Forelimb muscle (tissue), 1 donor: Measurements from ENCODE around the gene TAF4B. TPM values are rescaled to one million over a fixed set of nuclear protein-coding genes. Genes with fewer than 3 reads are reported as not detected.
"Not testable (repeated sequence)": the region's sequence is repeated elsewhere in the genome, so short reads cannot be mapped to it uniquely, and the experiment has no call there.

Experiments used
- DNase-seq: peaks from one replicate; pipeline ENCODE4 v3.0.0-alpha.2; 2013; ENCODE audit warnings: low read depth
- polyA plus RNA-seq: library from polyadenylated mRNA; unstranded; fragments of 120-200 nt; gene quantifications from one replicate; pipeline ENCODE4 v1.2.1, GENCODE V29; 2013; ENCODE audit not compliant: insufficient read length

TAF4B gene
- polyA plus RNA-seq, 1 donor, result 2.4 TPM

DNA sequence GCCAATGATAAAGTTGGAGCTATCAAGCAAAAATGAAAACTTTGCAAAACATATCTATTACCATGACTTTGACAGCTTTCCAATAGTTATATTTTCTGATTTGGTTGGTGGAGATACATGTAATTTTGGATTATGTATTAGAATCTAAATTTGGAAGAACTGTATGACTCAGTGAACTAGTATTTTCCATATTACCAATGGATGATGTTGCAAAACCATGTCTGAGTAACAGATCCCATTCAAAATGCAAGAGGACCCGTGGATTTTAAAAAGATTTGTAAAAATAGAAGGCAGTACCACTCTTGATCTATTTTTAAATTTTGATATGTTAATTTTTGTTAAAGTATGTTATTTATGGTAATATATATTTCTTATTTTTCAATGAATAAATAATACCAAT, 83.0 kb downstream of the TAF4B start:
- no peak for DNase-seq

DNA sequence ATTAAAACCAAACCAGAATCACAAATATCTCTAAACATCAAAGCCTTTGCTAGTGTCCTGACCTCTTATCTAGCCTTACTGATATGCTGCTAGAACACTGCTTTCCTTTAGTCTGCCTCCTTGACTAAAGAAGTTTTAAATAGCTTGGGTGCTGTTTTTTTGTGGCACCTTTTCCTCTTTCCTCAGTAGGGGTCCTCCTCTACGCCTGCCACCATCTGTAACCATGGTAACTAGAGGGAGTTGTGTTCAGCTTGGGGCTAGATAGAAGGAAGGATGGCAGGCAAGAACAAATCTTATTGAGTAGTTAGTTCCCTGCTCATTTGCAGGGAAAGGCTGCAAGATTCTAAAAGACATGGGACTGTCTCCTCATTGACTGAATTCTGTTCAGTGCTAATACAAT, 86.0 kb downstream of the TAF4B start:
- DNase-seq, result no peak

DNA sequence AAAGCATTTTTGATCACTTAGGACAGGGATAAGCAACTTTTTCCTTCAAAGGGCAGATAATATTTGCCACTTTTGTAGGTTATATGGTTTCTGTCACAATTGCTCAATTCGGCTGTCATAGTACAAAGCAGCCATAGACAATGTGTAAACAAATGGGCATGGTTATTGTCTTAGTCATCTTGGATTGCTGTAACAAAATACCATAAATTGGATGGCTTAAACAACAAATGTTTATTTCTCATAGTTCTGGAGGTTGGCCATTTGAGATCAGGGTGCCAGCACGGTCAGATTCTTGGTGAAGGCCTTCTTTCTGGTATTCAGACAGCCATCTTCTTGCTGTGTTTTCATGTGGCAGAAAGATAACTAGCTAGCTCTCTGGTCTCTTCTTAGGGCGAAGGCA, 91.2 kb downstream of the TAF4B start:
- DNase-seq, result no peak

DNA sequence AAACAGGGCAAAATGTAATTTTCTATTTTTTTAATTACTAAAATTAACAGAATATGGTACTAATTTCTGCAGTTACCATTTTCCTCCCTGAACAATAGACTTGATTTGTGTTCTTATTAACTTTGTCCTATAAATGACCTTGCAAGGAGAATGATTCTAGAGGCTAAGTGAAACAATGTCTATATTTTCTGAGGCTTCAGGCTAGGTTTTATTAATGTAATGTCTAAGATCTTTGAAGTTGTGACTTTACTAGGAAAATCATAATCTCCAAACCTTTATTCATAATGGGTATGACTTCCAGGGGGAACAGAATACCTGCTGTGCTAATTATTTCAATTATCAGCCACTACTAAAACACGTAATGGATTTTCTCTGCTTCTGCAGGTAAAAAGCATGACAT, 94.4 kb downstream of the TAF4B start:
- no peak for DNase-seq

DNA sequence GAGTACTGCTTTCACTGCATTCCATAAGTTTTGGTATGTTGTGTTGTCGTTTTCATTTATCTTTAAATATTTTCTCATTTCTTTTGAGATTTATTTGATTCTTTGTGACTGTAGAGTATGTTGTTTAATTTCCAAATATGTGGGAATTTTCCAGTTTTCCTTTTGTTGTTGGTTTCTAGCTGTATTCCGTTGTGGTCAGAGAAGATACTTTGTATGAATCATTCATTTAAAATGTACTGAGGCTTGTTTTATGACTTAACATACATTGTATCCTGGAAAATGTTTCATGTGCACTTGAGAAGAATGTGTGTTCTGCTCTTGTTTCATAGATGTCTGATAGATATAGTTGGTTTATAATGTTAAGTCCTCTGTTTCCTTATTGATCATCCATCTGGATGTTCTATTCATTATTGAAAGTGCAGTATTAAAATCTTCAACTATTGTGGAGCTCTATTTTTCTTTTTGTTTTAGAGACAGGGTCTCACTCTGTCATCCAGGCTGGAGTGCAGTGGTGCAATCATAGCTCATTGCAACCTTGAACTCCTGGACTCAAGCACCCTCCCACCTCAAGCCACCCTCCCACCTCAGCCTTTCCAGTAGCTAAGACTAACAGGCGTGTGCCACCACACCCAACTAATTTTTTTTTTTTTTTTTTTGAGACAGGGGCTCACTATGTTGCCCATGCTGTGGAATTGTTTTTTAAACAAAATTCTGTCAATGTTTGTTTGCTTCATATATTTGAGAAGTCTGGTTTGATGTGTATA, 96.8 kb downstream of the TAF4B start:
- no peak for DNase-seq

DNA sequence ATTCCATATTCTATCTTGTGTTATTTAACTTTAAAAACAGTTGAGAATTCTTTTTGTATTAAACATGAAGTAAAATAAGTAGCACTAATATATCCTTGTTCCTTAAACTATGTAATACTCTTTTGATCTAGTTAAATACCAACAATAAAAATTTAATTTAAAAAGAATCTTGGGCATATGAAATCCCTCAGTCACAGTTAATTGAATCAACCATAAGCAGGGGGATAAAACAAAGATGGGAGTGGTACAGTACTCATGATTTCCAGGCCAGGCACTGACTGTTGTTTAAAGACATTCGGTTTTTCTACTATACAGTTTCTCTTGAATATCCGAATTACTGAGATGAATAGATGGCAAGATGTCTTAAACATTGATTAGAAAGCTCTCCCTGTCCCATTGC, 99.5 kb downstream of the TAF4B start:
- no peak for DNase-seq

DNA sequence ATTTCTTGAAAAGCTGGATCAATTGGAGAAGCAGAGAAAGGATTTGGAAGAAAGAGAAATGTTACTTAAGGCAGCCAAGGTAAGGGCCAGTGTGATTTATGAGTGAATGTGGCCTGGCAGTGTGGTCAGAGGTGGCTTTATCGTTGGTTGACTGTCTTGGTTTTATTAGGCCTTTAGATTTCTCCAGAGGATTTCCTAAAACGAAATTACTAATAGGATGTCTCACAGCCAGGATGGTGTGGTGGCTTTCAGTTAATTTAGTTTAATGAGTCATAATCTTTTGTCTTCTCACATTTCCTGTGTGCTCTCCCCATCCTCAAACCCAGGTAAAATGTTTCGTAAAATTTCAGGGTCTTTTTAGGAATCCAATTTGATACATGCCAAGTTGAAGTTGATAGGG, 100.8 kb downstream of the TAF4B start:
- DNase-seq, result no peak

DNA sequence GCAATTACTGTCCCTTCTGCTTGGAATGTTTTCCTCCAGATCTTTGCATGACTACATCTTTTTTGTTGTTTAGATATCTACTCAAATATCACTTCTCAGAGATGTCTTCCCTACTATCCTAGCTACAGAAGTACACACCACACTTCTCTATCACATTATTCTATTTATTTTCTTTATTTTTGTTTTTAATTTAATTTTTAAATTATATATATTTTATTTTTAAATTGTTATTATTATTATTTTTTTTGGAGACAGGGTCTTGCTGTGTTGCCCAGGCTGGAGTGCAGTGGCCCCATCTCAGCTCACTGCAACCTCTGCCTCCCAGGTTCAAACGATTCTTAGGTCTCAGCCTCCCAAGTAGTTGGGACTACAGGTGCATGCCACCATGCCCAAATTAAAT, 106.7 kb downstream of the TAF4B start:
- no peak for DNase-seq

DNA sequence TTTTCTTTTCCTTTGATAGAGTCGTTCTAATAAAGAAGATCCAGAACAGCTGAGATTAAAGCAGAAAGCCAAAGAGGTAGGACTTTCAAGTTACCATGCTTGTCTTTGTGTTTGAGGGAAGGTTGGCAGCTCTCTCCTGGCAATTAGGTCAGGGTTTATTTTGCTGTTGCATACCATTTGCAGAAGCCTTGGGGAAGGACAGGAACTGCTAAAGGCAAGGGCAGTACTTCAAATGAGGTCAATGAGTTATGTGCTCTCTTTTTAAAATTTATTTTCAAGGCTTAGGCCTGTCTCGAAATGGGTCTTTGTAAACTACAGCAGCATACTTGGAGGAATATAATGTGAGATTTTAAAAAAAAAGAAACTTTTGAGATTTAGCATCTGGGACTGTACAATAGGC, 108.9 kb downstream of the TAF4B start:
- DNase-seq, result no peak

DNA sequence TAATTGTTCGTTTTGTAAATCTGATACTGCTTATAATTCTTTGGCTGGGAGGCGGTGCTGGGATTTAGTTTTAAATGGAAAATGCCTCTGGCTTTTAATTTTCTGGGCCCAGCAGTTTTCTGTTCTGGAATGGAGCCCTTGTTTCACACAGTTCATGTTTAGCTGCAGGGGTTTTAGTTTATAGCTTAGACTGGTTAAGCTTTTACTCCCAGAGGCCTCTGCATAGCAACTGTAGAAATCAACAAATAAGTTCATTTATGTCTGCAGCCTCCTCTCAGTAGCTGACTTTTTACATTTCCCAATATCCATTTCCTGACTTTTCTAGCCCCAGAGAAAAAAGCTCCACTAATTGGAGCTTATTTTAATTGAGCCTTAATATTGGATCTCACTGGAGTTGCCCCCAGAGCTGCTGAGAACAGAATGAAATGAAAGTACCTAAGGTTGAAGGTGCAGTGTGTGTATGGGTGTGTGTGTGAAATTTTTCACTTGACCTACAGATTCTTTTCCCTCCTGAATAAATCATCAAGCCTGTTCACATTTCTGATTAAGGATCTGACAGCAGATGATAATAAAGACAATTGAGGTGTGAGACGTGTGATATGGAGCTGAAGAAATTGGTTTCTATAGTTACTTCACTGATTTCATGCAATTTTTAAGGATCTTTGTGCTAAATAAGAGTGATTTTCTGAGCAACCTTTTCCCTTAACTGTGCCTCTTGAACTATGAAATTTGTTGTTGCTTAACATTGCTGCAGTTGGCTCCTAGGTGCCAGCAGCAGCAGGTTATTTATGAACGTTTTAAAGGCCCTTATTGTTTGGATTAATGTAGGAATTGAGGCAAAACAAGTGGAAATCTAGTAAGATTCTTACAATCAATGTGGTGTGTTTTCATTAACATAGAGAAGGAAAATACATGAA, 109.6 kb downstream of the TAF4B start:
- peak; percentile 72 for DNase-seq

DNA sequence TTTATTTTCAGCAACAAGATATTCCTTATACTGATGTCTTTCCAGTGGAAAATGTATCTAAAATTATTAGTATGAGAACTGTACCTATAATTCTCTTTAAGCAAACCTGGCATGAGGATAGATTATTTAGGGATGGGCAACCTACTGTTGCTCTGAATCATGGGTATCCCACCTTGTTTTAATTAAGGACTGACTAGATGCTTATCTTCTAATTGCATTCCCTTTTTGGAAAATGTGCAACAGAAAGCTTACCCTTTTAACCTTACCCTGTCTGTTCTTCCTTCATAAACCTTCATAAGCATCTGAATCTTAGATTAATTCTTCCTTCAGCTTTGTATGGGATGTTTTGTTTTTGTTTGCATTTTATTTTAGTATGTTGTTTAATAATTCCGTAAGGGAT, 110.3 kb downstream of the TAF4B start:
- no peak for DNase-seq

DNA sequence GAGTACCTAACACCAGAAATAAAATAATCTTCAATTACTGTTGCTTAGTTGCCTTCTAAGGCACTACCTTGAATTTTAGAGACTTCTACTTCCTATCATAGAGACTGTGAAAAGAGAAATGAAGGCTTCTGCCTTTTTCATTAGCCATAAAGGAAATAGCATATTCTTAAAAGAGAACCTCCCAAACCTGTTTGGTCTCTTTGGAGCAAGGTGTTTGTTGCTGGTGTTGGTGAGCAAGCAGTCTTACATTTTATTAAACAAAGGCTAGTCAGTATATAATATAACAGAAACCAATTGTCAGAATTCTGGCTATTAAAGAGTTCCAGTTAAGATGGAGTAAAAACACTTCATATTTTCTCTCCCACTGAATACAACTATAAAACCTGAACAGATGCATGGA, 116.4 kb downstream of the TAF4B start:
- no peak for DNase-seq

DNA sequence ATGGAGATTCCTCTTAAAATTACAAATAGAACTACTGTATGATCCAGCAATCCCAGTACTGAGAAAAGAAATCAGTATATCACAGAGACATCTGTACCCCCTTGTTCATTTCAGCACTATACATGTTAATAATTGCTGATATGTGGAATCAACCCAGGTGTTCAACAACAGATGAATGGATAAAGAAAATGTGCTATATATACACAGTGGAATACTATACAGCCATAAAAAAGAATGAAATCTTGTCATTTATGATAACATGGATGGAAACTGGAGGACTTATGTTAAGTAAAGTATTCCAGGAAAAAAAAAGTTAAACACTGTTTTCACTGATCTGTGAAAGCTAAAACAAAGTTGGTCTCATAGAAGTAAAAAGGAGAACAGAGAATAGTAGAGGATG, 124.7 kb downstream of the TAF4B start:
- DNase-seq, result no peak

DNA sequence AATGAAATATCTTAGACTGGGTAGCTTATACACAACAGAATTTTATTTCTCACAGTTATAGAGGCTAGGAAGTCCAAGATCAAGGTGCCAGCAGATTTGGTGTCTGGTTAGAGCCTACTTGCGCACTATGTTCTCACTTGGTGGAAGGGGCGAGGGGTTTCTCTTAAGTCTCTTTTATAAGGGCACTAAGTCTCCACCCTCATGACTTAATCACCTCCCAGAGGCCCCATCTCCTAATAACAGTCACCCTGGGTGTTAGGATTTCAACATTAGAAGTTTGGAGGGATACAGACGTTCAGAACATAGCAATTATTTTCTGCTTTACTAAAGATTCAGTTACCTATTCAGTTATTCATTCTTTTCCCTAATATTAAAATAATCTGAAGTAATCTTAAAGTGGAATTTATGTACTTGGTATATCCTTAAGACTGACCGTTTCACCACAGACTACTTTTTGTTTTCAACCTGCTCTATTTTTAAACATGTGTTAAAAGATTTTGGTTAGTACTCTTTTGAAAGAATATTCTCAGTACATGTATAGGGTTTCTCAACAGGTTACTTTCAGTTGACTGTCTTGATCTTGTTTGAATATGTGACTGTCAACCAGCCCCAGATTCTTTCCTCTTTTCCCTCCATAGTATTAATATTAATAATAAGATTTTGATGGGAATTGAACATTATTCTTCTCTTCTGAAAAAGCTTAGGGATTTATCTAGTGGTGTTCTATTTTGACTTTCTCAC, 130.0 kb downstream of the TAF4B start:
- DNase-seq, result no peak

DNA sequence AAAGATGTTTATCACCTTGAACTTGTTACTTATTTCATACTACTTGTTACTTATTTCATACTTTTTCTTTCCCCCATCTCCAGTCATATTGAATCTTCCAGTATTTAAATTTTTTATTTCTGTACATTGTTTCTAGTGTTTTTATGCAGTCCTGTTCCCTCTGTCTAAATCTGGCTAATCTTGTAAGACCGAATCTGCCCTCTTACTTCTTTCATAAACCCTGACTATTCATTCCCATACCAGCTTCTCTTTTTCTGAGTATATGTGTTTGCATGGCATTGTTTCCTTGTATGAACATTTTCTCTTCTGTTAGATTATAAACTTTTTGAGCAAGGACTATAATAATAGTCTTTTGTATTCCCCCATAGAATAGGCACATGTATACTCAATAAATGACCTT, 131.7 kb downstream of the TAF4B start:
- no peak for DNase-seq

DNA sequence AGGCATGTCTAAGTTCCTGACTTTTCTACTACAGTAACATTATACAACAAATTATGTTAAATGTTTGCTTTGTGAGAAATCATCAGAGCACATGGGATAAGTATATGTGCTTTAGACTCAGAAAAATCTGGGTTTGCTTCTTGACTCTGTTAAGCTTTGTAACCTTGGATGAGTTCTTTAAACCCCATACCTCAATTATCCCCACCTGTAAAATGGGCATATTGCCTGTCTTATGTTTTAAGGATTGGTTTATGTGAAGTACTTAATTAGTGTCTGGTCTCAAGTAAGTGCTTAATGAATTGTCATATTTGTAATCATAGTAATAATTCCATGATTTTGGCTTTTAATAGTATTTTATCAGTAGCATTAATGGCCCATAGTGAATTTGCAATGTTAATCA, 135.8 kb downstream of the TAF4B start:
- DNase-seq, result no peak

DNA sequence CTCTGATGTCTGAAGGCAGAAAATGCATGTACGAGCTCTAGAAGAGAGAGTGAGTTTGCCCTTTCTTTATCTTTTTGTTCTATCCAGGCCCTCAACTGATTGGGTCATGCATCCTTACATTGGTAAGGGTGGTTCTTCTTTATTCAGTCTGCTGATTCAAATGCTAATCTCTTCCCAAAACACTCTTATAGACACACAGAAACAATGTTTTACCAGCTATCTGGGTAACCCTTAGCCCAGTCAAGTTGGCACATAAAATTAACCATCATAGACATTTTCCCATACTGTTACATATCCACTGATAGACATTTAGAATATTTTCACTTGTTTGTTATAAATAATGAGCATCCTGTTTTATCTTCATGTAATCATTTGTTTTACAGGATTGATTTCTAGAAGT, 141.2 kb downstream of the TAF4B start:
- no peak for DNase-seq

DNA sequence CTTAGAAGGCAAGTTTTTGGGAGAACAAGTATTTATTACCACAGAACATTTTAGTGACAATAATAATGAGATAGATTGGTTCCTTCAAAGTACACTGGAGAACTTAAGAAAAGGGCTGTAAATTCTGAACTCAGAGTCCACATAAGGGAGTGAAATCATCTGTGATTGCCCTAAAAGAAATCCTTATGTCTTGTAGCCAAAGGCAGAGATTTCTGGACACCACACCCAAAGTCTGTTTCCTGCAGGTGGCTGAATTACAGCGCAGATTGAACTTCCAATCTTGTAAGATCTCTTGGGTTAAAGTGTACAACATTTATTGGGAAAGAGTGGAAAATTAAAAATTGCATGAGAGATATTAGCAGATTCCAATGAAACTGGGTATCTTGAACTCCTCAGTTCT, 143.8 kb downstream of the TAF4B start:
- DNase-seq, result no peak

DNA sequence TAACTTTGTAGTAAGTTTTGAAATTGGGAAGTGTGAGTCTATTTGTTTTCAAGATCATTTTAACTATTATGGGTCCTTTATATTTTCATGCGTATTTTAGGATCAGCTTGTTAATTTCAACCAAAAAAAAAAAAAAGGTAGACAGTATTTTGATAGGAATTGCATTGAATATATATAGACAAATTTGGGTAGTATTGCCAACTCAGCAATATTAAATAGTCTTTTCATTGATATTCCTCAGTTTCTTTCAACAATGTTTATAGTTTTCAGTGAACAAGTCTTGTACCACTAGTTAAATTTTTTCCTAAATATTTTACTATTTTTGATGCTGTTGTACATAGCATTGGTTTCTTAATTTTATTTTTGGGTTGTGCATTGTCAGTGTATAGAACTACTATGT, 149.9 kb downstream of the TAF4B start:
- no peak for DNase-seq

DNA sequence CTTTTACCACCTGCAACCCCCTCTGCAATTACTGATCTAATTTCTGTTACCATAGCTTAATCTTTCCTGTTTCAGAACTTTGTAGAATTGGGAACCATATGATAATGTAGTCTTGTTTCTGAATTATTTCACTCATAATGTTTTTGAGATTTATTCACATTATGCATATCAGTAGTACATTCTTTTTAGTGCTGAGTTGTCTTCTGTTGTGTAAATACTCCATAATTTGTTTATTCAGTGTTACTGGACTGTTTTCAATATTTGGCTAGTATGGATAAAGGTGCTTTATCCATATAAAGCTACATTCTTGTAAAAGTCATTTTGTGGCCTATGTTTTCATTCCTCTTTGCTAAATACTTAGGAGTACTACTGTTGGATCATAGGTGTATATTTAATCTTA, 152.5 kb downstream of the TAF4B start:
- no peak for DNase-seq

DNA sequence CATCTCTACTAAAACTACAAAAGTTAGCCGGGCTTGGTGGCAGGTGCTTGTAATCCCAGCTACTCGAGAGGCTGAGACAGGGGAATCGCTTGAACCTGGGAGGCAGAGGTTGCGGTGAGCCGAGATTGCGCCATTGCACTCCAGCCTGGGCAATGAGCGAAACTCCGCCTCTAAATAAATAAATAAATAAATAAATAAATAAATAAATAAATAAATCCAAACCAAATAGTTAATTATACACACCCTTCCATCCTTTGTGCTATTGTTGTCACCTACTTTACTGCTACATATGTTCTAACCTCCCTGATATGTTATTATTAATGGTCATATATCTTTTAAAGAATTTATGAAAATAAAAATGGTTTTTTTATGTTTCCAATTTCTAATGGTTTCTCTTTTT, 155.3 kb downstream of the TAF4B start:
- DNase-seq, result not testable (repeated sequence)

DNA sequence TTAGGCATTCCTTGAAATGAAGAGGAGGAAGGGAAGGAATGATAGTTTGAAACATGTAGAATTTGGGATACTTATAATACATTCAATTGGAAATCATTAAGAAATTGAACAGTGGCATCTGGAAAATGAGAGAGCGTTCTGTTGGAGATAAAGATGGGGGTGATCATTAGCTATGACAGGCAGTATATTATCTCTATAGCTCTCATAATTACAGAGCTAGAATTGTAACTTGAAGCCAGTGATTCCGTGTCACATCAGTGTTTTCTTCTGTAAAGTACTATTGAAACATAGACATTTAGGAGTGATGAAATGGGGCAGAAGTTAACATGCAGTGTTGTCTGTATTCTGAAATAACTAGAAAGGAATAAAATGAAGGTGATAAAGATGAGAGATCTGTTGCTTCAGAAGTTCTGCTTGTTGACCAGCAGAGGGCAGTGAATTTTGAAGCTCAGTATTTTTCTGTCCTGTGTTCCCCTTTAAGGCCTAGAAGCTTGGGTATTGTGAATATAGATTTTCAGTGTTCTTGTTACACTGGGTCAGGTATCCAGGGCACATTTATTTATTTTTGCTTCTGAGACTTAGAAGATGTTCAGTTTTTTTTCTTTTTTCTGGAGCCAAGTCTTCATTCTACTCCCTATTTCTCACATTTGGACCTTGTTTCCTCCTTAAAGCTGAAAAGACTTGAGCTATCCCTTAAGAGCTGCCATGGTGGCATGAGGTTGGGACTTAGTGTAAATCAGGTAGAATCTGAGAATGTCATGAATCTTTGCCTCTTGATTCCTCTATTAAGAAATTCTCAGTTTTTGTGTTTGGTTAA, 157.4 kb downstream of the TAF4B start:
- DNase-seq, result no peak
